ENCODE measurements around the gene PBRM1.

Gene PBRM1

GRCh38 chr3:52574056-52574965 lies 111.4 kb downstream of the PBRM1 start:
- in situ Hi-C loops (cut with HindIII; ENCODE audit: low sequenced_read_pairs): no loop called here

- in situ Hi-C loops (cut with HindIII; ENCODE audit: low sequenced_read_pairs): no loop called here
Measured at GRCh38 chr3:52572221-52572620, 113.5 kb downstream of the PBRM1 start.

- in situ Hi-C loops (cut with HindIII; ENCODE audit: low sequenced_read_pairs): no loop called here
Measured at GRCh38 chr3:52570076-52570475, 115.6 kb downstream of the PBRM1 start.

GRCh38 chr3:52568069-52568468 lies 117.6 kb downstream of the PBRM1 start:
- in situ Hi-C loops (cut with HindIII; ENCODE audit: low sequenced_read_pairs): no loop called here

- in situ Hi-C loops (cut with HindIII; ENCODE audit: low sequenced_read_pairs): no loop called here
Measured at GRCh38 chr3:52563984-52564383, 121.7 kb downstream of the PBRM1 start.

GRCh38 chr3:52561028-52561747 lies 124.5 kb downstream of the PBRM1 start:
- in situ Hi-C loops (cut with HindIII; ENCODE audit: low sequenced_read_pairs): no loop called here

GRCh38 chr3:52558436-52558835 lies 127.3 kb downstream of the PBRM1 start:
- in situ Hi-C loops (cut with HindIII; ENCODE audit: low sequenced_read_pairs): no loop called here

- in situ Hi-C loops (cut with HindIII; ENCODE audit: low sequenced_read_pairs): no loop called here
Measured at GRCh38 chr3:52557011-52557960, 128.4 kb downstream of the PBRM1 start.

- in situ Hi-C loops (cut with HindIII; ENCODE audit: low sequenced_read_pairs): no loop called here
Measured at GRCh38 chr3:52555056-52555455, 130.7 kb downstream of the PBRM1 start.

GRCh38 chr3:52554026-52554755 lies 131.5 kb downstream of the PBRM1 start:
- in situ Hi-C loops (cut with HindIII; ENCODE audit: low sequenced_read_pairs): no loop called here

- in situ Hi-C loops (cut with HindIII; ENCODE audit: low sequenced_read_pairs): no loop called here
Measured at GRCh38 chr3:52552089-52552488, 133.6 kb downstream of the PBRM1 start.

GRCh38 chr3:52551118-52551517 lies 134.6 kb downstream of the PBRM1 start:
- in situ Hi-C loops (cut with HindIII; ENCODE audit: low sequenced_read_pairs): no loop called here

- in situ Hi-C loops (cut with HindIII; ENCODE audit: low sequenced_read_pairs): no loop called here
Measured at GRCh38 chr3:52547143-52547542, 138.6 kb downstream of the PBRM1 start.

- in situ Hi-C loops (cut with HindIII; ENCODE audit: low sequenced_read_pairs): no loop called here
Measured at GRCh38 chr3:52546111-52546901, 139.4 kb downstream of the PBRM1 start.

GRCh38 chr3:52544937-52545336 lies 140.8 kb downstream of the PBRM1 start:
- in situ Hi-C loops (cut with HindIII; ENCODE audit: low sequenced_read_pairs): no loop called here

GRCh38 chr3:52541050-52541449 lies 144.7 kb downstream of the PBRM1 start:
- in situ Hi-C loops (cut with HindIII; ENCODE audit: low sequenced_read_pairs): no loop called here

GRCh38 chr3:52539010-52539653 lies 146.6 kb downstream of the PBRM1 start:
- in situ Hi-C loops (cut with HindIII; ENCODE audit: low sequenced_read_pairs): no loop called here

GRCh38 chr3:52537726-52538421 lies 147.8 kb downstream of the PBRM1 start:
- in situ Hi-C loops (cut with HindIII; ENCODE audit: low sequenced_read_pairs): no loop called here
